IPS-NIHi7 (cell line): ENCODE results near the gene ST6GALNAC1.
"Not testable (repeated sequence)": the region's sequence is repeated elsewhere in the genome, so short reads cannot be mapped to it uniquely, and the experiment has no call there.

Source experiments
- DNase-seq: peaks from one replicate; pipeline ENCODE4 v3.0.0; 2012; ENCODE audit warnings: mixed read lengths; ENCODE audit errors: extremely low spot score

Gene ST6GALNAC1

GRCh38 chr17:76612977-76613851 is 30.3 kb downstream of the ST6GALNAC1 start:
- DNase-seq = peak; percentile 71

DNA sequence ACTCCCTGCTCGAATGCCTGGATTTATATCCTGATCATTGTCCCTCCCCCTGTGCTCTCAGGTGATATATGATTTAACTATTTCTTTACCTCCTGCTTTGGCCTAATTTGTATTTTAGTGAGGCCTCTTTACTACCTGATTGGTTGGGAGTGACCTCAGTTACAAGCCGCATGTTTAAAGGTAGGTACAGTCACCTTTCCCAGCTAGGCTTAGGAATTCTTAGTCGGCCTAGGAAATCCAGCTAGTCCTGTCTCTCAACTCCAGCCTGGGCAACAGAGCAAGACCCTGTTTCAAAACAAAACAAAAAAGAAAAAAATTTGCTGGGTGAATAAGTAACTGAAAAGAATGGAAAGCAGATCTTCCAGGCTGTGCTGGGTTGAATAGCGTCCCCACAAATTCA is 31.1 kb downstream of the ST6GALNAC1 start:
- DNase-seq = no peak

DNA sequence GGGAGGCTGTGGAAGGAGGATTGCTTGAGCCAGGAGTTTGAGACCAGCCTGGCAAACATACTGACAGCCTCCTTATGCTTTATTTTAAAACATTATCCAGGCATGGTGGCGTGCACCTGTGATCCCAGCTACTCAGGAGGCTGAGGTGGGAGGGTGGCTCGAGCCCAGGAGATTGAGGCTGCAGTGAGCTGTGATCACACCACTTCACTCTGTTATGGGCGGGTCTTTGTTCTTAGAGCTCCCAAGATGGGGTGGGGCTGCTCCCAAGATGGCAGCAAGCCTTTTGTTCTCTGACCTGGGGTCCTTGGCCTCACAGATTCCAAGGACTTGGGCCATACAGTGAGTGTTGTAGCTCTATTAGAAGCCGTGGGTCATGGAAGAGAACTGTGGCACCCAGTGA is 31.8 kb downstream of the ST6GALNAC1 start:
- DNase-seq = no peak

GRCh38 chr17:76611080-76611749 is 32.3 kb downstream of the ST6GALNAC1 start:
- DNase-seq = not testable (repeated sequence)

- DNase-seq = not testable (repeated sequence)
Measured at GRCh38 chr17:76606685-76607084, 36.9 kb downstream of the ST6GALNAC1 start.

- DNase-seq = no peak
Measured at GRCh38 chr17:76601065-76601464, 42.5 kb downstream of the ST6GALNAC1 start.

DNA sequence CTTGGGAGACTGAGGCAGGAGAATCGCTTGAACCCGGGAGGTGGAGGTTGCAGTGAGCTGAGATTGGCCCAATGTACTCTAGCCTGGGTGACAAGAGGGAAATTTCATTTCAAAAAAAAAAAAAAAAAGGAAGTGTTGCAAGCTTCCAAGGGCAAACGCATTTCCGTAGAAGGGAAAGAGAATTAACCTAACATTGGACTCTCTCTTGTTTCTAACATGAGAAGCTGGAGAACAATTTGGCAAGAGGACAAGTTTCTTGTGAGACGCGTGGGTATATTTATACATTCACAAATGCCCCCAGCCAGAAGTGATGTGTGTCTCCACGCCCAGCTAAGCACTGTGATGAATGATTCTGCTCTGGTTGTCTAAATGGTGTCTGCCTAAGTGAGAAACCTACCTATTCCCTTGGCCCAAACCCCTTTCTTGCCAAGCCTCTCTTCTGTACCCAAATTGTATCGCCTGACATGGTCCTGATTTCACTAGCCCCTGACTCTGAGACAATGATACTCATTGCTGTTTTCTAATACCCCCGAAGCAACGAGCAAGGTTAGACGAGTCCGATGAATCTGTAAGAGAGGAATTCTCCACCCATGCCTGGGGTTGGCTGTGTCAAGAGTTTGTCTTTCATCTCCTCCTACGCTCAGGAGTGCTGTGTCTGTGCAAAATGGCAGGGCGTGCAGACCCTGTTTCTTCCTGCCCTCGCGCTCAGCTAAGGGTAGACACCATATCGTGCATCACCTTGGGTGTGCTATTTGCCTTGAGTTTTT is 43.7 kb downstream of the ST6GALNAC1 start:
- no peak for DNase-seq

DNA sequence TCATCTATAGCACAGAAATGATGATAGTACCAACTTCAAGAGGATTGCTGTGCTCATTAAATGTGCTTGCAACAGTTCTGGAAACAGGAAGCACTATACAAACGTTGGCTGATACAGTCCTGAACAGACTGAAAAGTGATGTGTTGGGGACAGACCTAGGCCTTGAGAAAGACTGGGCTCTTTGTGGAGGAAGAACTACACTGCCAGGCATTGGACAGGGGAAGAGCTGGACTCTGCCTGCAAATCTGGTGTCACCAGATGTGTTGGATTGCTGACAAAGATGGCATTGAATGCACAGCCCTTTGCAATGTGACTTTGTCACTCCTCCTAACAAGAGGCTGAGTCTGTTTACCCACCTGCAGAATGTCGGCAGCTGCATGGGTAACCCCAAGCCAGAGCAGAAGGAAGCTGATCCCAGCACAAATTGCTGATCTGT is 45.5 kb downstream of the ST6GALNAC1 start:
- no peak for DNase-seq

DNA sequence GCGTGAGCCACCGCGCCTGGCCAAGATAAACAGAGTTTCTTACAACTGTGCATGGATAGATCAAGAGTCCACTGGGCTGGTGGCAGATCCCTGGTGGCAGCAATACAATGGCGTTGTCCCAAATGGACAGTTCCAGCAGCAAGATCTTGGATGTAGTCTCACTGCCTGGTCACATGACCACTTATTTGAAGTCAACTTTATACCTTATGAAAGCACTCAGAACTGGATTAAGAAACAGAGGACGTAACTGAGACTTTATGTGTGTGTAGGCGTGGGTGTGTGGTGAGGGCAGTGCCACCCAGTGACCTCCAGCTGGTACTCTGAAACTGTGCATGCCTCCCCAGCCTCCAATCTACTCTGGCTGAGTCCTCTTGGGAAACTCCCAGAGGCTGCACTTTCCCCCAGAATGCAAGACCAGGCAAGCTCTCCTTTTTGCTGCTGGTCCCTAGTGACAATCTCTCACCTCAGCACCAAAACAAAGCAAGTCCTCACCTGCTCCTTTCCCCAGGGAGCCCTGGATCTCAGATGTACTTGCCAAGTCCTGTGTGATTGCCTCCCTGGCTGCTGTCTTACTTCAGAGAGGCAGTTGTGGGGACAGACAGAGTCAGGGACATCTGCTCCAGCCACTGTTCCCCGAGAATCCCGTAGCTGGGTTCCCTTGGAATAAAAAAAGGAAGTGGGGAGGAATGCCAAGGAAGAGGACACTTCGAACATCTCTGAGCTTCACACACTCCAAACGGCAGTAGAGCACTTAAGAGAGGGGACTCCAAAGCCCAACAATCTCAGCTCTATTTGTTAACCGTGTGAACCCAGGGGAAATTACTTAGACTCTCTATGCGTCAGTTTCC is 46.2 kb downstream of the ST6GALNAC1 start:
- DNase-seq = no peak

DNA sequence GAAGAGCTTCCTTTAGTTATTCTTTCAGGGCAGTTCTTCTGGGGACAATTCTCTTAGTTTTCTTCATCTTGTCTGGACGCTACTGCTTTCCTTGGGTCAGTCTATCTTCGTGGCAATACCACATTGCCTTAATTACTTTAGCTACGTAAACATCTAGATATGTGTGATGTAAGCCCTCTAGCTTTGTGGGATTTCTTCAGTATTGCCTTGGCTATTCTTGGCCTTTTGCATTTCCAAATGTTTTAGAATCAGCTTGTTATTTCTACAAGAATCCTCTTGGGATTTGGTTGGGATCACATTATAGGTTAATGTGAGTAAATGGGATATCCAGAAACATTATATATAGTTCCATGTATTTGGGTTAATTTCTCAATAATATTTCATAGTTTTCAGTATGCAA is 48.9 kb downstream of the ST6GALNAC1 start:
- DNase-seq = no peak

DNA sequence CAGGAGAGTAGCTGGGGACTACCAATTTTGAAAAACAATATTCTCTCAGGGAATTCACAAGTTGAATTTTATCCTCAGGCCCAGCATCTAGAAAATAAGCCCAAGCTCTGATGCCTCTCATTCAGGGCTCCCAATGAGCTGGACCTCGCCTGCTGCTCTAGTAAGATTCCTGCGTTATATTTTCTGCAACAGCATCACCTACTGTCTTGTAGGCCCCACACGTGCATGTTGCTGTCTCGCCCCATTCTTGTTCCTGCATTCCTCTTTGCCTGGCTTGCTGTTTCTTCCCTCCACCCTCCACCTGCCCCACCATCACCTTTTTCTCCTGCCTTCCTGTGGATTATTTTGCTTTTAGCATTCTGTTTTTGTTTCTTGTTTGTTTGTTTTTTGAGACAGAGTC is 49.6 kb downstream of the ST6GALNAC1 start:
- no peak for DNase-seq

DNA sequence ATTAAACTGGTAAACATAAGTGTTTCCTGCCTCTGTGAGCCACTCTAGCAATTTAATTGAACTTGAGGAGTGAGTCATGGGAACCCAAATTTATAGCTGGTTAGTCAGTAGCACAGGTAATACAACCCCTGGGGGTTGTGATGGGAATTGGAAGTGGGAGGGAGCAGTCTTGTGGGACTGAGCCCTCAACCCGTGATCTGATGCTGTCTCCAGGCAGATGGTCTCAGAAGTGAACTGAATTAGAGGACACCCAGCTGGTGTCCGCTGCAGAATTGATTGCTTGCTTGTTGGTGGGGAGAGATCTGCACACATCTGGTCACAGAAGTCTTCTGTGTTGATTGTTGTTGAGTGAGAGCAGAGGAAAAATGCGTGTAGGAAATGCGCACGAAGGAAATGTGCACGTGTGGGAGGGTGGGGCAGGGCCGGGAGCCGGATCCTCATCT is 50.2 kb downstream of the ST6GALNAC1 start:
- DNase-seq = no peak

GRCh38 chr17:76588182-76588581 is 55.4 kb downstream of the ST6GALNAC1 start:
- no peak for DNase-seq

- no peak for DNase-seq
Measured at GRCh38 chr17:76586741-76587487, 56.6 kb downstream of the ST6GALNAC1 start.

DNA sequence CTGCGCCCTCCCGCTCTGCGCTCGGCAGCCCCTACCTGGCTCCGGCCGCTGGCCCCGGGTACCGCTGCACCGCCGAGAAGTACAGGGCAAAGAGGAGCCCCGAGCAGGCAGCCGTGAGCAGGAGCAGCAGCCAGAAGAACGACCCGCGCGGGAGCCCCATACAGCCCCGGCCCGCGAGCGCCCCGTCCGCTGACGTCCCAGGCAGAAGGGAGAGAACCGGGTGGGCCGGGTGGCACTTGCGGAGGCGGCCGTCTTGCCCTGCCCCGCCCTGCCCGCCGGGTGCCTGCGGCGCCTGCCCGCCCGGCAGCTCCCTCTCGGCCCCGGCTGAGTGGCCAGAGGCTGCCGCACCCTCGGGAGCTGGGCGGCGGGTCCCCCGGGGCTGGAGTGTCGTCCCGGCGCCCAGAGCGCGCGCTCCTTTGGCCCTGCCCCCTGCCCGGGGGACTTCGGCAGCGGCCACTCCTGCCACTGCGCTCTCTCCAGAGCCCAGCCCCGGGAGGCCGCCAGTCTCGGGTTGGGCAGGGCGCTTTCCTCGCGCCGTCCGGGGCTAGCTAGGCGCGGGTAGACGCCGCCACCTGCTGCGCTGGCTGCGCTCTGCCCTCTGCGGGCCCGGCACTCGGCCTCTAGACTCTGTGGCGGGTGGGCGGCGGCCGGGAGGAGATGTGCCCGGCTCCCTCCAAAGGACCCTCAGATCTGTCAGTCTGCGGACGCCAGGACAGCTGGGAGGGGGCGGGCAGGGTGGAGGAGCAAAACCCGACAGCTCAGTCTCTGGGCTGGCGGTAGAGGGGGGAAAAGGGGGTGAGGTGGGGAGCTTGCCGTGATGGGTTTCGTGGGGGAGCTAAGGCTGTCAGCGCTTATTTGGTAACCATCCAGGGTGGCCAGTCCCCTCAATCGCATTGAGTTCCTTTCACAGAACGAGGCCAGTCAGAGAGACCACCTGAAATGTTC is 57.6 kb downstream of the ST6GALNAC1 start, which contains the start of gene ST6GALNAC2:
ST6GALNAC2 (minus strand) TSS at position 212 of the 945 bp plus-strand sequence; CDS start at position 160, 52 bp downstream.
- peak; percentile 57 for DNase-seq

- DNase-seq = no peak
Measured at GRCh38 chr17:76585033-76585648, 58.4 kb downstream of the ST6GALNAC1 start.

DNA sequence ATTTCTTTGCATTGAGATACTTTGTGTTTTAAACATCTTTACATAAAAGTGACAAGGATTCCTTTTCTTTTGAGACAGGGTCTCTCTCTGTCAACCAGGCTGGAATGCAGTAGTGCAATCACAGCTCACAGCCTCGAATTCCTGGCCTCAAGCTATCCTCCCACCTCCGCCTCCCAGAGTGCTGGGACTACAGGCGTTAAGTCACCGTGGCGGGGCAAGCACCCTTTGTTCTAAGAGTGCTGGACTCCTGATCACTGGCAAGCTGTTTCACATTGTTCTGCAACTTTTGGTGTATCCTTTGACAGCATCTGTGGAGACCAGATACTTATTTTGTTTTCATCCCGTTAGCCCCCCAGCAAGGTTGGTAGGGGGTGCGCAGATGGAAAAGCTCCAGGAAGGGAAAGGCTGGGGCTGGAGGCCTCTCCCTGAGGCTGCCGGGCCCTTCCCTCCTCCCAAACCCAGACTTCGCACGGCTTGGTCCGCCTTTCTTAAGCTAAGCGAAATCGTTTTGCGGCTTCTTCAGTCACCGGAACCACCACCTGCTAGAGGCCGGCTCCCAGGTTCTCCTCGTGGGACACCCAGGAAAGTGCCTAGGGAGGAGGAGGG is 59.0 kb downstream of the ST6GALNAC1 start:
- DNase-seq = peak; percentile 31

- DNase-seq = no peak
Measured at GRCh38 chr17:76582660-76583059, 60.9 kb downstream of the ST6GALNAC1 start.
